Left ventricle myocardium inferior (tissue), 1 donor: ENCODE measurements around the gene SHB. TPM values are rescaled to one million over a fixed set of nuclear protein-coding genes. Genes with fewer than 3 reads are reported as not detected.

Source experiments
- DNase-seq: peaks from one replicate; pipeline ENCODE4 v3.0.0-alpha.2; 2020
- H3K27ac ChIP-seq: fragments of 200-600 bp; replicated peaks from 2 replicates; pipeline ENCODE4 v1.8.0; 2021
- H3K27me3 ChIP-seq: fragments of 200-600 bp; 2 replicates; pipeline ENCODE4 v1.8.0; 2021; ENCODE audit warnings: low read depth
- H3K36me3 ChIP-seq: fragments of 200-600 bp; 2 replicates; pipeline ENCODE4 v1.8.0; 2021
- H3K4me1 ChIP-seq: fragments of 200-600 bp; 2 replicates; pipeline ENCODE4 v1.8.0; 2021
- H3K4me3 ChIP-seq: fragments of 200-600 bp; 2 replicates; pipeline ENCODE4 v1.8.0; 2021; ENCODE audit warnings: mild to moderate bottlenecking, moderate library complexity
- H3K9me3 ChIP-seq: fragments of 200-600 bp; replicated peaks from 2 replicates; pipeline ENCODE4 v1.8.0; 2021
- CTCF ChIP-seq: fragments of 200-600 bp; IDR thresholded peaks from 2 replicates; pipeline ENCODE4 v1.8.0; 2021; ENCODE audit warnings: antibody characterized with exemption, mild to moderate bottlenecking, borderline replicate concordance
- intact Hi-C: fragments of 100-400 bp; cut with micrococcal nuclease; formaldehyde crosslinking; loops from one replicate; pipeline ENCODE4 v1.11.0; 2022
- total RNA-seq: library from RNA; stranded (reverse); fragmentation: NEBNext Ultra II Directional; extraction: Animal tissue kit (Norgen Biotek cat#: 25700); gene quantifications from one replicate; pipeline ENCODE4 v1.2.1, GENCODE V29; 2021
- donor health status: DM: no; HTN: yes; CAD: no; lungs with severe emphysema.

The SHB gene
- total RNA-seq, 1 donor from 2014 or later, result 19.4 TPM

DNA sequence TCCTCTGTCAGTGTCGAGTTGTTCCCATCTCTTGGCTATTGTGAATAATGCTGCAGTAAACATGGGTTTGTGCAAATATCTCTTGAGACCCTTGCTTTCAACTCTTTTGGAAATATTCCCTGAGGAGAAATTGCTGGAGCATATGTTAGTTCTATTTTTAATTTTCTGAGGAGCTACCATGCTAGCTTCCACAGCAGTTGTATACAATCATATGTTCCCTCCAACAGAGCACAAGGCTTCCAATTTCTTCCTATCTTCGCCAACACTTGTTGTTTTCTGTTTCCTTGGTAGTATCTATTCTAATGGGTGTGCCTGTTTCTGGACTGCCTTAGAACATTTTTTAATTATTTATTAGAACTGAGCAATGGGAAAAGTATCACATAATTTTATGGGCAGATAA, 23.6 kb upstream of the SHB start:
- Histone ChIP-seq H3K27ac (no peak overlapping the region), H3K36me3 (no peaks in the 10 kb centered on the region), H3K9me3 (peaks cover 4% of the 10 kb centered on the region), H3K4me1 (peaks cover 4% of the 10 kb centered on the region), H3K27me3 (no peaks in the 10 kb centered on the region), H3K4me3 (no peak overlapping the region)
- no peak for TF ChIP-seq CTCF
- intact Hi-C loops, result no loop called here
- no peak for DNase-seq

DNA sequence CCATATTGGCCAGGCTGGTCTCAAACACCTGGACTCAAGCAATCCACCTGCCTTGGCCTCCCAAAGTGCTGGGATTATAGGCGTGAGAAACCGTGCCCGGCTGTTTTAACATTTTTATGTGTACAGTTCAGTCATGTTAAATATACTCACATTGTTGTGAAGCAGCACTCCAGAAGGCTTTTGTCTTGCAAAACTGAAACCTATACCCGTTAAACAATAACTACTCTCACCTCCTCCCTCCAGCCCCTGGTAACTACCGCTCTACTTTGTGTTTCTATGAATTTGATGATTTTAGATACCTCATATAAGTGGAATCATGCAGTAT, 23.1 kb upstream of the SHB start:
- intact Hi-C loops, result no loop called here
- no peak overlapping the region for H3K27ac ChIP-seq
- no peak overlapping the region for H3K4me3 ChIP-seq
- no peak for TF ChIP-seq CTCF
- H3K27me3 ChIP-seq, result no peaks in the 10 kb centered on the region
- H3K9me3 ChIP-seq, result no peaks in the 10 kb centered on the region
- no peak for DNase-seq
- no peaks in the 10 kb centered on the region for H3K36me3 ChIP-seq
- peaks cover 4% of the 10 kb centered on the region for H3K4me1 ChIP-seq

- Histone ChIP-seq H3K36me3 (no peaks in the 10 kb centered on the region), H3K4me1 (peaks cover 4% of the 10 kb centered on the region), H3K4me3 (no peak overlapping the region), H3K27me3 (no peaks in the 10 kb centered on the region), H3K27ac (no peak overlapping the region), H3K9me3 (no peaks in the 10 kb centered on the region)
- DNase-seq, result no peak
- intact Hi-C loops, result no loop called here
- no peak for TF ChIP-seq CTCF
These were observed 22.5 kb upstream of the SHB start for GRCh38 chr9:38091310-38092199.

GRCh38 chr9:38090170-38090569, 21.1 kb upstream of the SHB start:
- Histone ChIP-seq H3K4me1 (peaks cover 9% of the 10 kb centered on the region), H3K9me3 (no peaks in the 10 kb centered on the region), H3K27me3 (no peaks in the 10 kb centered on the region), H3K4me3 (no peak overlapping the region), H3K36me3 (no peaks in the 10 kb centered on the region), H3K27ac (no peak overlapping the region)
- no peak for TF ChIP-seq CTCF
- no peak for DNase-seq
- intact Hi-C loops, result no loop called here

- H3K4me1 ChIP-seq, result peaks cover 10% of the 10 kb centered on the region
- TF ChIP-seq CTCF, result no peak
These were observed 20.5 kb upstream of the SHB start for GRCh38 chr9:38089387-38090165.

More at GRCh38 chr9:38089387-38090165, 20.5 kb upstream of the SHB start:
- DNase-seq, result no peak
- no peaks in the 10 kb centered on the region for H3K9me3 ChIP-seq
- intact Hi-C loops, result loop anchor here (10.0 kb wide), 1 partner anchor 75 kb away; no protein-coding TSS in a partner anchor
- no peak overlapping the region for H3K4me3 ChIP-seq
- no peaks in the 10 kb centered on the region for H3K27me3 ChIP-seq
- H3K27ac ChIP-seq, result no peak overlapping the region
- H3K36me3 ChIP-seq, result no peaks in the 10 kb centered on the region
